Mesenteric fat pad (tissue), 1 donor: ENCODE results near the gene FAU. TPM values are rescaled to one million over a fixed set of nuclear protein-coding genes. Genes with fewer than 3 reads are reported as not detected.

Experiments
- DNase-seq: peaks from one replicate; pipeline ENCODE4 v3.0.0-alpha.2; 2020; ENCODE audit warnings: low spot score
- long read RNA-seq: library from polyadenylated mRNA; unstranded; transcript quantifications from one replicate; pipeline ENCODE4 v2.0.0, GENCODE V29; 2020
- total RNA-seq: library from RNA; stranded (reverse); fragmentation: NEBNext Ultra II Directional; extraction: Animal tissue kit (Norgen Biotek cat#: 25700); gene quantifications from one replicate; pipeline ENCODE4 v1.2.1, GENCODE V29; 2021
- donor health status: DM: yes; HTN: yes; CAD: no.

FAU gene
- 617 TPM for total RNA-seq
- long read RNA-seq, transcript FAU-208 (1 exons, 1,484 nt): minor isoform, 8 of 102 reads
- long read RNA-seq, transcript FAU-207 (5 exons, 847 nt): major isoform, 86 of 102 reads
- long read RNA-seq, transcript FAU-202 (3 exons, 533 nt): minor isoform, 6 of 102 reads
- long read RNA-seq, partial matches to known transcripts: 0 of 102 reads
- long read RNA-seq, other reads (novel, unspliced or antisense): 1 of 102 reads

- DNase-seq: peak; percentile 98
These were observed at the start of gene FAU, which contains the start of gene MRPL49 for GRCh38 chr11:65121865-65122696. FAU (minus strand) TSS chr11:65122134; CDS start chr11:65121813, 321 bp downstream. MRPL49 (plus strand) TSS chr11:65122321; CDS start chr11:65122347, 26 bp downstream.

GRCh38 chr11:65170058-65170534 lies 48.2 kb upstream of the FAU start, which contains the start of gene SPDYC:
SPDYC (plus strand) TSS chr11:65170233; CDS start chr11:65171358, 1,125 bp downstream.
- no peak for DNase-seq

- no peak for DNase-seq
These were observed 47.3 kb upstream of the FAU start for GRCh38 chr11:65169164-65169641.

- DNase-seq: no peak
These were observed 45.7 kb upstream of the FAU start for GRCh38 chr11:65167656-65168055.

GRCh38 chr11:65166893-65167292 lies 45.0 kb upstream of the FAU start:
- no peak for DNase-seq

- no peak for DNase-seq
These were observed 43.7 kb upstream of the FAU start for GRCh38 chr11:65165410-65166317.

GRCh38 chr11:65163684-65164083 lies 41.8 kb upstream of the FAU start:
- DNase-seq: no peak

GRCh38 chr11:65160643-65161042 lies 38.7 kb upstream of the FAU start:
- no peak for DNase-seq

GRCh38 chr11:65159012-65159411 lies 37.1 kb upstream of the FAU start:
- DNase-seq: no peak

GRCh38 chr11:65157336-65157735 lies 35.4 kb upstream of the FAU start:
- no peak for DNase-seq

GRCh38 chr11:65156926-65157325 lies 35.0 kb upstream of the FAU start:
- DNase-seq: no peak

GRCh38 chr11:65156256-65156655 lies 34.3 kb upstream of the FAU start:
- DNase-seq: no peak

GRCh38 chr11:65152122-65152521 lies 30.2 kb upstream of the FAU start:
- no peak for DNase-seq

- DNase-seq: peak; percentile 2
These were observed 29.5 kb upstream of the FAU start for GRCh38 chr11:65151331-65151899.

- DNase-seq: peak; percentile 94
These were observed 28.8 kb upstream of the FAU start for GRCh38 chr11:65150509-65151299.

- peak; percentile 51 for DNase-seq
These were observed 28.2 kb upstream of the FAU start for GRCh38 chr11:65150131-65150508.

GRCh38 chr11:65148657-65149056 lies 26.7 kb upstream of the FAU start:
- peak; percentile 62 for DNase-seq

- DNase-seq: no peak
These were observed 25.6 kb upstream of the FAU start for GRCh38 chr11:65147352-65148075.

- DNase-seq: peak; percentile 16
These were observed 20.1 kb upstream of the FAU start for GRCh38 chr11:65141896-65142494.
